WTC11 (cell line): Measurements from ENCODE around the gene VCL. TPM values are rescaled to one million over a fixed set of nuclear protein-coding genes. Genes with fewer than 3 reads are reported as not detected.

Experiments
- ATAC-seq: fragments of 200-7000 bp; cut with Tn5 transposase; 2 replicates; pipeline ENCODE4 v1.10.0; 2021; ENCODE audit warnings: mild to moderate bottlenecking, moderate library complexity
- CTCF ChIA-PET: fragments of 300-600 bp; sonication (Branson Sonifier 250); formaldehyde crosslinking; loops from one replicate; lab custom pipeline; 2021; ENCODE audit warnings: antibody characterized with exemption; lab: Charles Lee
- POLR2A ChIA-PET: fragments of 350-600 bp; sonication (Branson Sonifier 250); formaldehyde crosslinking; loops from one replicate; lab custom pipeline; 2021; ENCODE audit warnings: antibody characterized with exemption; lab: Charles Lee
- DNase-seq: peaks from one replicate; pipeline ENCODE4 v3.0.0; 2021; ENCODE audit warnings: low spot score
- H3K27ac Mint-ChIP-seq: 2 replicates; pipeline ENCODE4 v1.8.0; 2021; ENCODE audit warnings: mixed read lengths
- H3K27me3 Mint-ChIP-seq: 2 replicates; pipeline ENCODE4 v1.8.0; 2021; ENCODE audit warnings: low read depth, mild to moderate bottlenecking, moderate library complexity, mixed read lengths
- H3K36me3 Mint-ChIP-seq: 2 replicates; pipeline ENCODE4 v1.8.0; 2021; ENCODE audit warnings: mixed read lengths
- H3K4me1 Mint-ChIP-seq: 2 replicates; pipeline ENCODE4 v1.8.0; 2022; ENCODE audit warnings: mixed read lengths
- H3K4me3 Mint-ChIP-seq: 2 replicates; pipeline ENCODE4 v1.8.0; 2021; ENCODE audit warnings: mild to moderate bottlenecking, moderate library complexity, mixed read lengths
- H3K9me3 Mint-ChIP-seq: 2 replicates; pipeline ENCODE4 v1.8.0; 2021; ENCODE audit warnings: mixed read lengths
- FOXJ3 ChIP-seq: sonication (generic); formaldehyde crosslinking; IDR thresholded peaks from 2 replicates; pipeline ENCODE4 v1.9.0; 2021; ENCODE audit warnings: missing genetic modification reagents, mild to moderate bottlenecking, borderline replicate concordance
- GABPB1 ChIP-seq: sonication (generic); formaldehyde crosslinking; IDR thresholded peaks from 2 replicates; pipeline ENCODE4 v1.8.1; 2023; ENCODE audit warnings: mild to moderate bottlenecking, missing genetic modification reagents
- NR1H2 ChIP-seq: sonication (generic); formaldehyde crosslinking; IDR thresholded peaks from 2 replicates; pipeline ENCODE4 v1.9.0; 2021; ENCODE audit warnings: mild to moderate bottlenecking, moderate library complexity, missing genetic modification reagents
- NR2C2 ChIP-seq: sonication (generic); formaldehyde crosslinking; IDR thresholded peaks from 2 replicates; pipeline ENCODE4 v1.8.0; 2022; ENCODE audit warnings: mild to moderate bottlenecking, missing genetic modification reagents
- PRRX2 ChIP-seq: fragments of 250-450 bp; sonication (Bioruptor Pico); IDR thresholded peaks from 2 replicates; pipeline ENCODE4 v1.8.0; 2021; ENCODE audit warnings: mild to moderate bottlenecking
- RELA ChIP-seq: sonication (generic); formaldehyde crosslinking; IDR thresholded peaks from 2 replicates; pipeline ENCODE4 v1.8.1; 2022; ENCODE audit warnings: missing genetic modification reagents, mild to moderate bottlenecking, borderline replicate concordance
- SMAD4 ChIP-seq: sonication (generic); formaldehyde crosslinking; IDR thresholded peaks from 2 replicates; pipeline ENCODE4 v1.8.0; 2022; ENCODE audit warnings: mild to moderate bottlenecking, missing genetic modification reagents
- TCF7 ChIP-seq: sonication (generic); formaldehyde crosslinking; IDR thresholded peaks from 2 replicates; pipeline ENCODE4 v1.8.0; 2022; ENCODE audit warnings: mild to moderate bottlenecking, low read depth, missing genetic modification reagents, moderate library complexity
- ZNF121 ChIP-seq: sonication (generic); formaldehyde crosslinking; IDR thresholded peaks from 2 replicates; pipeline ENCODE4 v1.8.0; 2023; ENCODE audit warnings: missing genetic modification reagents
- ZNF138 ChIP-seq: sonication (generic); formaldehyde crosslinking; conservative IDR thresholded peaks from 2 replicates; pipeline ENCODE4 v1.8.1; 2022; ENCODE audit warnings: mild to moderate bottlenecking, moderate library complexity, missing genetic modification reagents
- ZNF416 ChIP-seq: fragments of 250-450 bp; sonication (Bioruptor Pico); IDR thresholded peaks from 2 replicates; pipeline ENCODE4 v1.9.0; 2021; ENCODE audit warnings: mild to moderate bottlenecking, inconsistent platforms
- ZNF671 ChIP-seq: fragments of 250-450 bp; sonication (Bioruptor Pico); IDR thresholded peaks from 2 replicates; pipeline ENCODE4 v1.8.0; 2021; ENCODE audit warnings: mild to moderate bottlenecking
- total RNA-seq: library from RNA; stranded (reverse); gene quantifications from 3 replicates; pipeline ENCODE4 v1.2.3, GENCODE V29; 2021
- TF ChIP-seq, protein P1 (sequence below): fragments of 250-450 bp; sonication (Bioruptor Pico); IDR thresholded peaks from 2 replicates; pipeline ENCODE4 v1.9.0; 2021; ENCODE audit warnings: mild to moderate bottlenecking, borderline replicate concordance
- TF ChIP-seq, protein P2 (sequence below): sonication (generic); formaldehyde crosslinking; IDR thresholded peaks from 2 replicates; pipeline ENCODE4 v1.8.1; 2023; ENCODE audit warnings: mild to moderate bottlenecking, missing genetic modification reagents, moderate library complexity
- TF ChIP-seq, protein P3 (sequence below): sonication (generic); formaldehyde crosslinking; IDR thresholded peaks from 2 replicates; pipeline ENCODE4 v1.8.1; 2023; ENCODE audit warnings: mild to moderate bottlenecking, missing genetic modification reagents
- TF ChIP-seq, protein P4 (sequence below): sonication (generic); formaldehyde crosslinking; IDR thresholded peaks from 2 replicates; pipeline ENCODE4 v1.8.0; 2023; ENCODE audit warnings: missing genetic modification reagents, mild to moderate bottlenecking, borderline replicate concordance
- TF ChIP-seq, protein P5 (sequence below): sonication (generic); formaldehyde crosslinking; IDR thresholded peaks from 2 replicates; pipeline ENCODE4 v1.8.1; 2022; ENCODE audit warnings: missing genetic modification reagents, borderline replicate concordance
- TF ChIP-seq, protein P6 (sequence below): sonication (generic); formaldehyde crosslinking; IDR thresholded peaks from 2 replicates; pipeline ENCODE4 v1.8.1; 2023; ENCODE audit warnings: mild to moderate bottlenecking, missing genetic modification reagents, moderate library complexity
- TF ChIP-seq, protein P7 (sequence below): sonication (generic); formaldehyde crosslinking; IDR thresholded peaks from 2 replicates; pipeline ENCODE4 v1.8.0; 2023; ENCODE audit warnings: mild to moderate bottlenecking, missing genetic modification reagents

VCL gene
- total RNA-seq, 1 experiment from 2014 or later = 225 TPM

DNA sequence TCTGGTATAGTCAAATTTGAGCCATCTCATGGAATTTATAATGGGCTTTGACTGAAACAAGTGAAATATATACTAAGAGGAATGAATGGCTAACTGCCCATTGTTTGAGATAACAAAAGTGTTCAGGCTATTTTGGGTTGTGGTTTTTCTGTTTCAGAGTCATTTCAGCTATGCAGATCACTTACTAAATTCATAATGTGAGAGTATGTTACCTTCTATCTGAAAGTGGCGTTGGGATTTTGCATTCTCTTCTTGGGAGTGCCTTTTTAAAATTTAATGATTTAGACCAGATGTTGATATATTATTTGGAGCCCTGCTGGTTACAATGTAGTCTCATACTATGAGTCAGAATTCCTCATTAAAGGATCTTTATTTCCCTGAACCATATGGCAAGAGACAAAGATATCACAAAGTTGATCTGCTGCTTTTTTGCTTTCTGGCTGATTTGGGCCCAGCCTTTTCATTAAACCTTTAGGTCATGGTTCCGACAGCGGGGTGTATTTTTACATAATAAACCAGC is 10.4 kb downstream of the VCL start (continued):
- TF ChIP-seq, protein P1, sequence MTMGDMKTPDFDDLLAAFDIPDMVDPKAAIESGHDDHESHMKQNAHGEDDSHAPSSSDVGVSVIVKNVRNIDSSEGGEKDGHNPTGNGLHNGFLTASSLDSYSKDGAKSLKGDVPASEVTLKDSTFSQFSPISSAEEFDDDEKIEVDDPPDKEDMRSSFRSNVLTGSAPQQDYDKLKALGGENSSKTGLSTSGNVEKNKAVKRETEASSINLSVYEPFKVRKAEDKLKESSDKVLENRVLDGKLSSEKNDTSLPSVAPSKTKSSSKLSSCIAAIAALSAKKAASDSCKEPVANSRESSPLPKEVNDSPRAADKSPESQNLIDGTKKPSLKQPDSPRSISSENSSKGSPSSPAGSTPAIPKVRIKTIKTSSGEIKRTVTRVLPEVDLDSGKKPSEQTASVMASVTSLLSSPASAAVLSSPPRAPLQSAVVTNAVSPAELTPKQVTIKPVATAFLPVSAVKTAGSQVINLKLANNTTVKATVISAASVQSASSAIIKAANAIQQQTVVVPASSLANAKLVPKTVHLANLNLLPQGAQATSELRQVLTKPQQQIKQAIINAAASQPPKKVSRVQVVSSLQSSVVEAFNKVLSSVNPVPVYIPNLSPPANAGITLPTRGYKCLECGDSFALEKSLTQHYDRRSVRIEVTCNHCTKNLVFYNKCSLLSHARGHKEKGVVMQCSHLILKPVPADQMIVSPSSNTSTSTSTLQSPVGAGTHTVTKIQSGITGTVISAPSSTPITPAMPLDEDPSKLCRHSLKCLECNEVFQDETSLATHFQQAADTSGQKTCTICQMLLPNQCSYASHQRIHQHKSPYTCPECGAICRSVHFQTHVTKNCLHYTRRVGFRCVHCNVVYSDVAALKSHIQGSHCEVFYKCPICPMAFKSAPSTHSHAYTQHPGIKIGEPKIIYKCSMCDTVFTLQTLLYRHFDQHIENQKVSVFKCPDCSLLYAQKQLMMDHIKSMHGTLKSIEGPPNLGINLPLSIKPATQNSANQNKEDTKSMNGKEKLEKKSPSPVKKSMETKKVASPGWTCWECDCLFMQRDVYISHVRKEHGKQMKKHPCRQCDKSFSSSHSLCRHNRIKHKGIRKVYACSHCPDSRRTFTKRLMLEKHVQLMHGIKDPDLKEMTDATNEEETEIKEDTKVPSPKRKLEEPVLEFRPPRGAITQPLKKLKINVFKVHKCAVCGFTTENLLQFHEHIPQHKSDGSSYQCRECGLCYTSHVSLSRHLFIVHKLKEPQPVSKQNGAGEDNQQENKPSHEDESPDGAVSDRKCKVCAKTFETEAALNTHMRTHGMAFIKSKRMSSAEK (CRISPR knock-in tag) = no peak
- TF ChIP-seq ZNF671 = no peak
- no peak for TF ChIP-seq RELA (CRISPR knock-in tag)
- TF ChIP-seq SMAD4 (CRISPR knock-in tag) = no peak
- no peak for TF ChIP-seq NR2C2 (CRISPR knock-in tag)

DNA sequence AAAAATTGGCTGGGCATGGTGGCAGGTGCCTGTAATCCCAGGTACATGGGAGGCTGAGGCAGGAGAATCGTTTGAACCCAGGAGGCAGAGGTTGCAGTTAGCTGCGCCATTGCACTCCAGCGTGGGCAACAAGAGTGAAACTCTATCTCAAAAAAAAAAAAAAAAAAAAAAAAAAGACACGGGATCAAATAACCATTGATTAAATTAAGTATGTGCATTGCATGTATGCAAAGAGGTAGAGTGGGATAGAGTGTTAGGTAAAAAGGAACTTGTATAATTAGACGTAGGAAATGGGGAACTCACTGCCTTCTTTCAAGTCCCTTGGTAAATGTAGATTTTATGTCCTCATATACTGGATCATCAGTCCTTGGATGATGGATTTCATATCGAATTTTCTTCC is 13.1 kb downstream of the VCL start:
- ChIA-PET CTCF (no interaction called here), POLR2A (interaction anchor here (0.6 to 1.2 kb wide), 2 partner anchors 13 to 156 kb away, joined by 3 to 4 read pairs; partner anchors contain the start of gene VCL)
- Mint-ChIP-seq H3K27ac (no peak overlapping the region), H3K36me3 (peaks cover 24% of the 10 kb centered on the region), H3K9me3 (no peaks in the 10 kb centered on the region), H3K27me3 (no peaks in the 10 kb centered on the region), H3K4me1 (peaks cover 47% of the 10 kb centered on the region), H3K4me3 (no peak overlapping the region)
- ATAC-seq = no peak
- DNase-seq = no peak
- TF ChIP-seq, protein P2, sequence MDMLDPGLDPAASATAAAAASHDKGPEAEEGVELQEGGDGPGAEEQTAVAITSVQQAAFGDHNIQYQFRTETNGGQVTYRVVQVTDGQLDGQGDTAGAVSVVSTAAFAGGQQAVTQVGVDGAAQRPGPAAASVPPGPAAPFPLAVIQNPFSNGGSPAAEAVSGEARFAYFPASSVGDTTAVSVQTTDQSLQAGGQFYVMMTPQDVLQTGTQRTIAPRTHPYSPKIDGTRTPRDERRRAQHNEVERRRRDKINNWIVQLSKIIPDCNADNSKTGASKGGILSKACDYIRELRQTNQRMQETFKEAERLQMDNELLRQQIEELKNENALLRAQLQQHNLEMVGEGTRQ (CRISPR knock-in tag) = no peak
- TF ChIP-seq, protein P3, sequence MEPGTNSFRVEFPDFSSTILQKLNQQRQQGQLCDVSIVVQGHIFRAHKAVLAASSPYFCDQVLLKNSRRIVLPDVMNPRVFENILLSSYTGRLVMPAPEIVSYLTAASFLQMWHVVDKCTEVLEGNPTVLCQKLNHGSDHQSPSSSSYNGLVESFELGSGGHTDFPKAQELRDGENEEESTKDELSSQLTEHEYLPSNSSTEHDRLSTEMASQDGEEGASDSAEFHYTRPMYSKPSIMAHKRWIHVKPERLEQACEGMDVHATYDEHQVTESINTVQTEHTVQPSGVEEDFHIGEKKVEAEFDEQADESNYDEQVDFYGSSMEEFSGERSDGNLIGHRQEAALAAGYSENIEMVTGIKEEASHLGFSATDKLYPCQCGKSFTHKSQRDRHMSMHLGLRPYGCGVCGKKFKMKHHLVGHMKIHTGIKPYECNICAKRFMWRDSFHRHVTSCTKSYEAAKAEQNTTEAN = no peak
- no peak for TF ChIP-seq ZNF416 (CRISPR knock-in tag)
- TF ChIP-seq PRRX2 = no peak
- TF ChIP-seq NR1H2 = no peak
- TF ChIP-seq, protein P4, sequence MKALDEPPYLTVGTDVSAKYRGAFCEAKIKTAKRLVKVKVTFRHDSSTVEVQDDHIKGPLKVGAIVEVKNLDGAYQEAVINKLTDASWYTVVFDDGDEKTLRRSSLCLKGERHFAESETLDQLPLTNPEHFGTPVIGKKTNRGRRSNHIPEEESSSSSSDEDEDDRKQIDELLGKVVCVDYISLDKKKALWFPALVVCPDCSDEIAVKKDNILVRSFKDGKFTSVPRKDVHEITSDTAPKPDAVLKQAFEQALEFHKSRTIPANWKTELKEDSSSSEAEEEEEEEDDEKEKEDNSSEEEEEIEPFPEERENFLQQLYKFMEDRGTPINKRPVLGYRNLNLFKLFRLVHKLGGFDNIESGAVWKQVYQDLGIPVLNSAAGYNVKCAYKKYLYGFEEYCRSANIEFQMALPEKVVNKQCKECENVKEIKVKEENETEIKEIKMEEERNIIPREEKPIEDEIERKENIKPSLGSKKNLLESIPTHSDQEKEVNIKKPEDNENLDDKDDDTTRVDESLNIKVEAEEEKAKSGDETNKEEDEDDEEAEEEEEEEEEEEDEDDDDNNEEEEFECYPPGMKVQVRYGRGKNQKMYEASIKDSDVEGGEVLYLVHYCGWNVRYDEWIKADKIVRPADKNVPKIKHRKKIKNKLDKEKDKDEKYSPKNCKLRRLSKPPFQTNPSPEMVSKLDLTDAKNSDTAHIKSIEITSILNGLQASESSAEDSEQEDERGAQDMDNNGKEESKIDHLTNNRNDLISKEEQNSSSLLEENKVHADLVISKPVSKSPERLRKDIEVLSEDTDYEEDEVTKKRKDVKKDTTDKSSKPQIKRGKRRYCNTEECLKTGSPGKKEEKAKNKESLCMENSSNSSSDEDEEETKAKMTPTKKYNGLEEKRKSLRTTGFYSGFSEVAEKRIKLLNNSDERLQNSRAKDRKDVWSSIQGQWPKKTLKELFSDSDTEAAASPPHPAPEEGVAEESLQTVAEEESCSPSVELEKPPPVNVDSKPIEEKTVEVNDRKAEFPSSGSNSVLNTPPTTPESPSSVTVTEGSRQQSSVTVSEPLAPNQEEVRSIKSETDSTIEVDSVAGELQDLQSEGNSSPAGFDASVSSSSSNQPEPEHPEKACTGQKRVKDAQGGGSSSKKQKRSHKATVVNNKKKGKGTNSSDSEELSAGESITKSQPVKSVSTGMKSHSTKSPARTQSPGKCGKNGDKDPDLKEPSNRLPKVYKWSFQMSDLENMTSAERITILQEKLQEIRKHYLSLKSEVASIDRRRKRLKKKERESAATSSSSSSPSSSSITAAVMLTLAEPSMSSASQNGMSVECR (CRISPR knock-in tag) = no peak
- TF ChIP-seq GABPB1 = no peak
- TF ChIP-seq, protein P5, sequence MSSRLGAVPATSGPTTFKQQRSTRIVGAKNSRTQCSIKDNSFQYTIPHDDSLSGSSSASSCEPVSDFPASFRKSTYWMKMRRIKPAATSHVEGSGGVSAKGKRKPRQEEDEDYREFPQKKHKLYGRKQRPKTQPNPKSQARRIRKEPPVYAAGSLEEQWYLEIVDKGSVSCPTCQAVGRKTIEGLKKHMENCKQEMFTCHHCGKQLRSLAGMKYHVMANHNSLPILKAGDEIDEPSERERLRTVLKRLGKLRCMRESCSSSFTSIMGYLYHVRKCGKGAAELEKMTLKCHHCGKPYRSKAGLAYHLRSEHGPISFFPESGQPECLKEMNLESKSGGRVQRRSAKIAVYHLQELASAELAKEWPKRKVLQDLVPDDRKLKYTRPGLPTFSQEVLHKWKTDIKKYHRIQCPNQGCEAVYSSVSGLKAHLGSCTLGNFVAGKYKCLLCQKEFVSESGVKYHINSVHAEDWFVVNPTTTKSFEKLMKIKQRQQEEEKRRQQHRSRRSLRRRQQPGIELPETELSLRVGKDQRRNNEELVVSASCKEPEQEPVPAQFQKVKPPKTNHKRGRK (CRISPR knock-in tag) = no peak
- TF ChIP-seq, protein P6, sequence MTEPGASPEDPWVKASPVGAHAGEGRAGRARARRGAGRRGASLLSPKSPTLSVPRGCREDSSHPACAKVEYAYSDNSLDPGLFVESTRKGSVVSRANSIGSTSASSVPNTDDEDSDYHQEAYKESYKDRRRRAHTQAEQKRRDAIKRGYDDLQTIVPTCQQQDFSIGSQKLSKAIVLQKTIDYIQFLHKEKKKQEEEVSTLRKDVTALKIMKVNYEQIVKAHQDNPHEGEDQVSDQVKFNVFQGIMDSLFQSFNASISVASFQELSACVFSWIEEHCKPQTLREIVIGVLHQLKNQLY (CRISPR knock-in tag) = no peak
- TF ChIP-seq TCF7 (CRISPR knock-in tag) = no peak
- TF ChIP-seq, protein P7, sequence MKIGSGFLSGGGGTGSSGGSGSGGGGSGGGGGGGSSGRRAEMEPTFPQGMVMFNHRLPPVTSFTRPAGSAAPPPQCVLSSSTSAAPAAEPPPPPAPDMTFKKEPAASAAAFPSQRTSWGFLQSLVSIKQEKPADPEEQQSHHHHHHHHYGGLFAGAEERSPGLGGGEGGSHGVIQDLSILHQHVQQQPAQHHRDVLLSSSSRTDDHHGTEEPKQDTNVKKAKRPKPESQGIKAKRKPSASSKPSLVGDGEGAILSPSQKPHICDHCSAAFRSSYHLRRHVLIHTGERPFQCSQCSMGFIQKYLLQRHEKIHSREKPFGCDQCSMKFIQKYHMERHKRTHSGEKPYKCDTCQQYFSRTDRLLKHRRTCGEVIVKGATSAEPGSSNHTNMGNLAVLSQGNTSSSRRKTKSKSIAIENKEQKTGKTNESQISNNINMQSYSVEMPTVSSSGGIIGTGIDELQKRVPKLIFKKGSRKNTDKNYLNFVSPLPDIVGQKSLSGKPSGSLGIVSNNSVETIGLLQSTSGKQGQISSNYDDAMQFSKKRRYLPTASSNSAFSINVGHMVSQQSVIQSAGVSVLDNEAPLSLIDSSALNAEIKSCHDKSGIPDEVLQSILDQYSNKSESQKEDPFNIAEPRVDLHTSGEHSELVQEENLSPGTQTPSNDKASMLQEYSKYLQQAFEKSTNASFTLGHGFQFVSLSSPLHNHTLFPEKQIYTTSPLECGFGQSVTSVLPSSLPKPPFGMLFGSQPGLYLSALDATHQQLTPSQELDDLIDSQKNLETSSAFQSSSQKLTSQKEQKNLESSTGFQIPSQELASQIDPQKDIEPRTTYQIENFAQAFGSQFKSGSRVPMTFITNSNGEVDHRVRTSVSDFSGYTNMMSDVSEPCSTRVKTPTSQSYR (CRISPR knock-in tag) = no peak
- TF ChIP-seq ZNF138 (CRISPR knock-in tag) = no peak
- TF ChIP-seq ZNF121 (CRISPR knock-in tag) = no peak
- no peak for TF ChIP-seq FOXJ3
